GM21390 (cell line): ENCODE data around the gene TMC5.
"Not testable (repeated sequence)": the region's sequence is repeated elsewhere in the genome, so short reads cannot be mapped to it uniquely, and the experiment has no call there.

ENCODE experiments used
- ATAC-seq: cut with Tn5 transposase; IDR thresholded peaks from one replicate; pipeline ENCODE4 v1.9.1; 2021; ENCODE audit not compliant: unreplicated experiment

The TMC5 gene

GRCh38 chr16:19406891-19407491 is 10.7 kb upstream of the TMC5 start:
- ATAC-seq: no peak

GRCh38 chr16:19410435-19411171 is 7.1 kb upstream of the TMC5 start:
- ATAC-seq: no peak

GRCh38 chr16:19411298-19411697 is 6.4 kb upstream of the TMC5 start:
- no peak for ATAC-seq

GRCh38 chr16:19412055-19412454 is 5.6 kb upstream of the TMC5 start:
- ATAC-seq: not testable (repeated sequence)

- no peak for ATAC-seq
Measured at GRCh38 chr16:19415461-19415860, 2.2 kb upstream of the TMC5 start.

- ATAC-seq: no peak
Measured at GRCh38 chr16:19415918-19416317, 1.8 kb upstream of the TMC5 start.

- no peak for ATAC-seq
Measured at GRCh38 chr16:19418200-19418599, 517 bp downstream of the TMC5 start.

- no peak for ATAC-seq
Measured at GRCh38 chr16:19419698-19420075, 2.0 kb downstream of the TMC5 start.

GRCh38 chr16:19424478-19424877 is 6.8 kb downstream of the TMC5 start:
- no peak for ATAC-seq

- no peak for ATAC-seq
Measured at GRCh38 chr16:19430345-19430744, 12.7 kb downstream of the TMC5 start.

GRCh38 chr16:19431636-19432340 is 14.1 kb downstream of the TMC5 start:
- ATAC-seq: no peak

GRCh38 chr16:19432429-19432828 is 14.7 kb downstream of the TMC5 start:
- ATAC-seq: no peak

GRCh38 chr16:19434584-19434983 is 16.9 kb downstream of the TMC5 start:
- ATAC-seq: no peak

- no peak for ATAC-seq
Measured at GRCh38 chr16:19436540-19436939, 18.9 kb downstream of the TMC5 start.

GRCh38 chr16:19437280-19437679 is 19.6 kb downstream of the TMC5 start:
- ATAC-seq: no peak

GRCh38 chr16:19438739-19439138 is 21.1 kb downstream of the TMC5 start:
- no peak for ATAC-seq

- no peak for ATAC-seq
Measured at GRCh38 chr16:19439483-19439882, 21.8 kb downstream of the TMC5 start.

GRCh38 chr16:19443659-19444058 is 26.0 kb downstream of the TMC5 start:
- ATAC-seq: no peak

- ATAC-seq: no peak
Measured at GRCh38 chr16:19446300-19446846, 28.7 kb downstream of the TMC5 start.

GRCh38 chr16:19446886-19447285 is 29.2 kb downstream of the TMC5 start:
- no peak for ATAC-seq

GRCh38 chr16:19450186-19450585 is 32.5 kb downstream of the TMC5 start:
- no peak for ATAC-seq
